HCT116 (cell line): ENCODE data around the gene CALR. TPM values are rescaled to one million over a fixed set of nuclear protein-coding genes. Genes with fewer than 3 reads are reported as not detected.

Experiments
- ATAC-seq: fragments of 200-7000 bp; cut with Tn5 transposase; 2 replicates; pipeline ENCODE4 v1.9.1; 2020; ENCODE audit warnings: mild to moderate bottlenecking, moderate library complexity
- BruUV-seq: library from RNA; stranded (reverse); fragments of 400-500 nt; replicated peaks from 2 replicates; lab custom pipeline; 2021; lab: Mats Ljungman, UMichigan
- CTCF ChIA-PET: fragments of 300-600 bp; sonication (Branson Sonifier 250); formaldehyde crosslinking; loops from one replicate; lab custom pipeline; 2021; ENCODE audit warnings: antibody characterized with exemption; lab: Charles Lee
- POLR2A ChIA-PET: fragments of 300-600, 350-600 bp; sonication (Branson Sonifier 250); formaldehyde crosslinking; loops from one replicate; lab custom pipeline; 2021; ENCODE audit warnings: antibody characterized with exemption; lab: Charles Lee
- RAD21 ChIA-PET, 2 experiments: fragments of 300-600 bp; sonication (Branson Sonifier 250); formaldehyde crosslinking; loops; one replicate each; lab custom pipeline; 2023; ENCODE audit warnings: low total read pairs in 2 of 2; ENCODE audit not compliant: uncharacterized antibody in 2 of 2, unreplicated experiment in 2 of 2, low non-redundant PET in 1 of 2; lab: Charles Lee
- DNase-seq: peaks from one replicate; pipeline ENCODE4 v3.0.0-alpha.2; 2010; ENCODE audit warnings: low read depth, low spot score
- H2AFZ ChIP-seq: fragments of 200-600 bp; shearing (Covaris generic), sonication (generic); 2 replicates; pipeline ENCODE4 v1.6.1; 2017; ENCODE audit warnings: low read depth, mixed run types, mixed read lengths, antibody characterized with exemption, low read length; ENCODE audit not compliant: poor library complexity, severe bottlenecking
- H3K27ac ChIP-seq: 2 replicates; pipeline ENCODE4 v1.5.1; 2012; ENCODE audit warnings: low read depth, low read length
- H3K27me3 ChIP-seq: fragments of 200-600 bp; sonication (generic); 2 replicates; pipeline ENCODE4 v1.6.1; 2016; ENCODE audit warnings: mixed run types, low read length, mixed read lengths; ENCODE audit not compliant: insufficient read depth
- H3K36me3 ChIP-seq, 2 experiments: fragments of 200-500 bp in 1 of 2; fragments of 200-600 bp in 1 of 2; sonication (Bioruptor generic) in 1 of 2; sonication (generic) in 1 of 2; 2 replicates each; pipeline versions ENCODE4 v1.5.1 to v1.6.1; 2014 to 2016; ENCODE audit warnings: low read length in 2 of 2, inconsistent platforms in 1 of 2, mixed read lengths in 1 of 2, mixed run types in 1 of 2; ENCODE audit not compliant: insufficient read depth in 2 of 2, control insufficient read depth in 1 of 2
- H3K4me1 ChIP-seq, 2 experiments: fragments of 200-600 bp in 1 of 2; sonication (generic) in 1 of 2; 2 replicates each; pipeline versions ENCODE4 v1.5.1 to v1.6.1; 2012 to 2017; ENCODE audit warnings: low read length in 2 of 2, inconsistent platforms in 1 of 2, mild to moderate bottlenecking in 1 of 2, mixed read lengths in 1 of 2, mixed run types in 1 of 2, moderate library complexity in 1 of 2; ENCODE audit not compliant: insufficient read depth in 2 of 2, control insufficient read depth in 1 of 2
- H3K4me2 ChIP-seq: fragments of 200-600 bp; sonication (generic); 2 replicates; pipeline ENCODE4 v1.6.1; 2017; ENCODE audit warnings: mixed run types, low read length, mixed read lengths
- H3K4me3 ChIP-seq, 2 experiments: fragments of 200-600 bp in 1 of 2; sonication (generic) in 1 of 2; replicated peaks in 1 of 2; 2 replicates each; pipeline ENCODE4 v1.5.1; 2011 to 2016; ENCODE audit warnings: low read length in 2 of 2, control low read depth in 1 of 2, low read depth in 1 of 2, mild to moderate bottlenecking in 1 of 2, mixed read lengths in 1 of 2, mixed run types in 1 of 2
- H3K79me2 ChIP-seq: fragments of 200-600 bp; sonication (generic); 2 replicates; pipeline ENCODE4 v1.6.1; 2017; ENCODE audit warnings: mild to moderate bottlenecking, mixed run types, low read length, moderate library complexity, mixed read lengths; ENCODE audit not compliant: insufficient read depth
- H3K9ac ChIP-seq: fragments of 200-600 bp; sonication (generic); 2 replicates; pipeline ENCODE4 v1.6.1; 2016; ENCODE audit warnings: low read length, mixed read lengths
- H3K9me2 ChIP-seq: fragments of 200-600 bp; sonication (generic), shearing (Covaris generic); 2 replicates; pipeline ENCODE4 v1.6.1; 2017; ENCODE audit warnings: mixed run types, mild to moderate bottlenecking, moderate library complexity; ENCODE audit not compliant: insufficient read depth
- H3K9me3 ChIP-seq, 2 experiments: fragments of 200-500 bp in 1 of 2; fragments of 200-600 bp in 1 of 2; sonication (Bioruptor generic) in 1 of 2; sonication (generic) in 1 of 2; 2 replicates each; pipeline ENCODE4 v1.6.1; 2014 to 2017; ENCODE audit warnings: low read length in 2 of 2, mixed read lengths in 2 of 2, inconsistent platforms in 1 of 2, low read depth in 1 of 2, mild to moderate bottlenecking in 1 of 2, mixed run types in 1 of 2, moderate library complexity in 1 of 2; ENCODE audit not compliant: control insufficient read depth in 1 of 2, insufficient read depth in 1 of 2
- H4K20me1 ChIP-seq: fragments of 200-600 bp; sonication (generic), shearing (Covaris generic); 2 replicates; pipeline ENCODE4 v1.6.1; 2017; ENCODE audit warnings: mixed run types, mild to moderate bottlenecking, moderate library complexity; ENCODE audit not compliant: insufficient read depth
- JUND ChIP-seq: IDR thresholded peaks from 2 replicates; pipeline ENCODE4 v1.6.1; 2012
- MAX ChIP-seq: IDR thresholded peaks from 2 replicates; pipeline ENCODE4 v1.6.1; 2012
- POLR2AphosphoS5 ChIP-seq: IDR thresholded peaks from 2 replicates; pipeline ENCODE4 v1.6.1; 2011; ENCODE audit warnings: mild to moderate bottlenecking, low read depth, low read length, moderate library complexity
- REST ChIP-seq: IDR thresholded peaks from 2 replicates; pipeline ENCODE4 v1.6.1; 2012; ENCODE audit warnings: low read depth
- SRF ChIP-seq: IDR thresholded peaks from 2 replicates; pipeline ENCODE4 v1.6.1; 2012; ENCODE audit warnings: low read depth
- intact Hi-C: fragments of 100-400 bp; cut with micrococcal nuclease; formaldehyde crosslinking; loops from 2 replicates; pipeline ENCODE4 v1.10.0; 2022
- total RNA-seq: library from RNA; stranded (reverse); gene quantifications from one replicate; pipeline ENCODE4 v1.2.1, GENCODE V29; 2021; ENCODE audit not compliant: unreplicated experiment

CALR gene
- total RNA-seq, 1 experiment from 2014 or later, result 739 TPM

GRCh38 chr19:12955996-12956395, 17.6 kb downstream of the CALR start:
- H3K79me2 ChIP-seq, result peaks cover 48% of the 10 kb centered on the region
- H3K36me3 ChIP-seq, result peaks cover 10 to 27% of the 10 kb centered on the region in 2 experiments; a peak in 3 of 4 replicates
- peak overlapping the region; percentile 86 for H3K4me2 ChIP-seq
- ATAC-seq, result no peak
- H3K27ac ChIP-seq, result peak overlapping the region; percentile 98
- H3K9ac ChIP-seq, result peak overlapping the region; percentile 97
- intact Hi-C loops, result no loop called here
- H4K20me1 ChIP-seq, result no peaks in the 10 kb centered on the region; the same call in 1 of the 2 replicates
- TSS peak; percentile 59 for BruUV-seq
- POLR2A ChIA-PET, result interaction anchor here (2.0 kb wide), 1 partner anchor 10 kb away, joined by 8 read pairs; the partner anchor contains the start of gene RAD23A
- no peak for TF ChIP-seq SRF
- no peak for TF ChIP-seq REST
- no peak for TF ChIP-seq POLR2AphosphoS5
- no peak for TF ChIP-seq JUND
- no peak for TF ChIP-seq MAX
- TF ChIP-seq, all 23 proteins: peak for 0
- peaks cover 9 to 29% of the 10 kb centered on the region in 2 experiments for H3K4me1 ChIP-seq
- DNase-seq, result no peak
- H3K9me2 ChIP-seq, result no peaks in the 10 kb centered on the region
- ChIA-PET RAD21 (no interaction called here), CTCF (interaction anchor here (3.6 kb wide), 1 partner anchor 9 kb away, joined by 15 read pairs; no protein-coding TSS in a partner anchor)
- no peaks in the 10 kb centered on the region for H3K9me3 ChIP-seq
- H2AFZ ChIP-seq, result no peak overlapping the region
- H3K27me3 ChIP-seq, result no peaks in the 10 kb centered on the region
- H3K4me3 ChIP-seq, result peak overlapping the region; percentile 75 to 92
